Calu3 (cell line): ENCODE measurements around the gene MN1. TPM values are rescaled to one million over a fixed set of nuclear protein-coding genes. Genes with fewer than 3 reads are reported as not detected.

Experiments used
- BruUV-seq: library from RNA; stranded (reverse); fragments of 400-500 nt; replicated peaks from 2 replicates; lab custom pipeline; 2021; lab: Mats Ljungman, UMichigan
- CTCF ChIA-PET: fragments of 300-600 bp; sonication (Branson Sonifier 250); formaldehyde crosslinking; loops from one replicate; lab custom pipeline; 2022; ENCODE audit warnings: antibody characterized with exemption; lab: Charles Lee
- DNase-seq: peaks from one replicate; pipeline ENCODE4 v3.0.0; 2022
- H3K27ac Mint-ChIP-seq: one replicate; pipeline ENCODE4 v1.8.0; 2022; ENCODE audit warnings: mixed read lengths; ENCODE audit not compliant: unreplicated experiment
- H3K27me3 Mint-ChIP-seq: one replicate; pipeline ENCODE4 v1.8.0; 2022; ENCODE audit warnings: mixed read lengths; ENCODE audit not compliant: unreplicated experiment
- H3K36me3 Mint-ChIP-seq: one replicate; pipeline ENCODE4 v1.8.0; 2022; ENCODE audit warnings: mild to moderate bottlenecking, moderate library complexity, mixed read lengths; ENCODE audit not compliant: insufficient read depth, unreplicated experiment
- H3K4me1 Mint-ChIP-seq: one replicate; pipeline ENCODE4 v1.8.0; 2022; ENCODE audit warnings: mild to moderate bottlenecking, low read depth, mixed read lengths; ENCODE audit not compliant: unreplicated experiment
- H3K4me3 Mint-ChIP-seq: one replicate; pipeline ENCODE4 v1.8.0; 2022; ENCODE audit warnings: mild to moderate bottlenecking, low read depth, moderate library complexity, mixed read lengths; ENCODE audit not compliant: unreplicated experiment
- H3K9me3 Mint-ChIP-seq: one replicate; pipeline ENCODE4 v1.8.0; 2022; ENCODE audit warnings: low read depth, mixed read lengths; ENCODE audit not compliant: unreplicated experiment
- CTCF ChIP-seq: fragments of 200-600 bp; IDR thresholded peaks from one replicate; pipeline ENCODE4 v1.8.0; 2022; ENCODE audit warnings: antibody characterized with exemption; ENCODE audit not compliant: unreplicated experiment
- intact Hi-C: fragments of 100-400 bp; cut with micrococcal nuclease; formaldehyde crosslinking; loops from one replicate; pipeline ENCODE4 v1.10.0; 2022; ENCODE audit not compliant: unreplicated experiment
- total RNA-seq: library from RNA; stranded (reverse); gene quantifications from 2 replicates; pipeline ENCODE4 v1.2.3, GENCODE V29; 2022

Gene MN1
- total RNA-seq, 1 experiment from 2014 or later: 2.3 TPM

GRCh38 chr22:27740202-27740748 lies 61.3 kb downstream of the MN1 start:
- no peak overlapping the region for H3K27ac Mint-ChIP-seq
- DNase-seq: no peak
- TF ChIP-seq CTCF: no peak
- no peaks in the 10 kb centered on the region for H3K4me1 Mint-ChIP-seq
- H3K36me3 Mint-ChIP-seq: no peaks in the 10 kb centered on the region
- no peak overlapping the region for H3K4me3 Mint-ChIP-seq
- H3K9me3 Mint-ChIP-seq: peaks cover 3% of the 10 kb centered on the region
- intact Hi-C loops: no loop called here
- BruUV-seq: no TSS peak
- H3K27me3 Mint-ChIP-seq: peaks cover 36% of the 10 kb centered on the region
- CTCF ChIA-PET: no interaction called here

- no peak for TF ChIP-seq CTCF
- no TSS peak for BruUV-seq
- peaks cover 3% of the 10 kb centered on the region for H3K9me3 Mint-ChIP-seq
- CTCF ChIA-PET: no interaction called here
- no peak for DNase-seq
- H3K4me3 Mint-ChIP-seq: no peak overlapping the region
- no peaks in the 10 kb centered on the region for H3K36me3 Mint-ChIP-seq
- H3K27me3 Mint-ChIP-seq: peaks cover 25% of the 10 kb centered on the region
- H3K4me1 Mint-ChIP-seq: no peaks in the 10 kb centered on the region
- intact Hi-C loops: no loop called here
- H3K27ac Mint-ChIP-seq: no peak overlapping the region
Measured at GRCh38 chr22:27737521-27737920, 64.0 kb downstream of the MN1 start.

- no peak overlapping the region for H3K4me3 Mint-ChIP-seq
- no peaks in the 10 kb centered on the region for H3K4me1 Mint-ChIP-seq
- DNase-seq: no peak
- TF ChIP-seq CTCF: no peak
- H3K27ac Mint-ChIP-seq: no peak overlapping the region
- peaks cover 18% of the 10 kb centered on the region for H3K27me3 Mint-ChIP-seq
- H3K36me3 Mint-ChIP-seq: no peaks in the 10 kb centered on the region
- H3K9me3 Mint-ChIP-seq: peaks cover 3% of the 10 kb centered on the region
- CTCF ChIA-PET: no interaction called here
- intact Hi-C loops: no loop called here
- BruUV-seq: no TSS peak
Measured at GRCh38 chr22:27734066-27734465, 67.5 kb downstream of the MN1 start.

GRCh38 chr22:27732841-27733240 lies 68.7 kb downstream of the MN1 start:
- CTCF ChIA-PET: no interaction called here
- peaks cover 3% of the 10 kb centered on the region for H3K9me3 Mint-ChIP-seq
- H3K4me1 Mint-ChIP-seq: peaks cover 11% of the 10 kb centered on the region
- no peaks in the 10 kb centered on the region for H3K36me3 Mint-ChIP-seq
- no peak for DNase-seq
- no TSS peak for BruUV-seq
- no peak overlapping the region for H3K27ac Mint-ChIP-seq
- no peak for TF ChIP-seq CTCF
- H3K4me3 Mint-ChIP-seq: no peak overlapping the region
- peaks cover 18% of the 10 kb centered on the region for H3K27me3 Mint-ChIP-seq
- intact Hi-C loops: no loop called here
